GM12874 (cell line): ENCODE data around the gene CSNK1G2.

Source experiments
- CTCF ChIP-seq: IDR thresholded peaks from 2 replicates; pipeline ENCODE4 v1.5.1; 2011; ENCODE audit warnings: low read depth, mild to moderate bottlenecking, control low read depth, low read length, moderate library complexity; ENCODE audit not compliant: insufficient read depth

CSNK1G2 gene

GRCh38 chr19:1905863-1906375 lies 35.1 kb upstream of the CSNK1G2 start:
- no peak for TF ChIP-seq CTCF

GRCh38 chr19:1906985-1907562 lies 33.9 kb upstream of the CSNK1G2 start:
- TF ChIP-seq CTCF = no peak

- TF ChIP-seq CTCF = no peak
These were observed 33.2 kb upstream of the CSNK1G2 start for GRCh38 chr19:1907563-1908363.

- TF ChIP-seq CTCF = no peak
These were observed 32.7 kb upstream of the CSNK1G2 start for GRCh38 chr19:1908364-1908678.

GRCh38 chr19:1909761-1910080 lies 31.3 kb upstream of the CSNK1G2 start:
- no peak for TF ChIP-seq CTCF

GRCh38 chr19:1910177-1910576 lies 30.8 kb upstream of the CSNK1G2 start:
- no peak for TF ChIP-seq CTCF

GRCh38 chr19:1911098-1911497 lies 29.9 kb upstream of the CSNK1G2 start:
- TF ChIP-seq CTCF = no peak
